NCI-H748 treated with DMSO at 0.1 percent for 48 hours (cell line): ENCODE results near the gene ALKBH5.
"Not testable (repeated sequence)": the region's sequence is repeated elsewhere in the genome, so short reads cannot be mapped to it uniquely, and the experiment has no call there.

Experiments used
- DNase-seq: peaks from one replicate; lab custom pipeline; 2025; lab: John Stamatoyannopoulos, UW

The ALKBH5 gene

DNA sequence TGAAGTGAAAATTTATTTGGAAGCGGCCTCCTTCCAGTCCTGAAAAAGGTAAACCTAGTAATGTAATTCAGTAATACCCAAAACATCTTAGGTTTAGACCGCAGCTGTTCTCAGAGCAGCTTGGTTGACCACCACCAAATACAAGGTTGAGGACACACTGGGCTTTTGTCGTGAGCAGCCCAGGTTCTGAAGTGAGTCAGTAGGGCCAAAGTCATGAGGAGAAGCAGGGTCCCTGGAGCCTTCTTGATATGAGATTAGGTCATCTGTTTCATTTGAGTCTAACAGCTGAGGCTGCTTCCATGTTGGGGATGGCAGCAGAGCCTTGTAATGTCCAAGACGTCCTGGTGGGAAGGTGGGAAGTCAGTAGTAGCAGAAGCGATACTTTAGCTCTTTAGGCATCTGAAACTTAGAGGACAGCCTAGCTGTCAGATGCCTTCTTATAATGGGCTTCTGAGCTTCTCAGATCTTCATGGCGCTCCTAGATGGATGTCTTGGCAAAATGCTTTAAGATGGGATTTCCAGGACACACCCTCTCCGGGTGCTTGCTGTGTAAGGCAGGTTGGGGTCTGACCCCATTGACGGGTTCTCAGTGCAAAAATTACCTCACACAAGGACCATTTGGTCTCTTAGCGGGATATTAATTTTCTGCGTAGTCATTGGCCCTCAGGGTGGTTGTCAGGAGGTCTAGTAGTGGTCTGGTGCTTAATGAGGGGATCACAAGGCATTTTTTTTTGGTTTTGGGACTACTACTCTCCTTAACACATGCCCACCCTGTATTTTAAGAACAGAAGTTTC lies 2.4 kb downstream of the ALKBH5 start:
- DNase-seq: no peak

GRCh38 chr17:18186627-18186982 lies 3.0 kb downstream of the ALKBH5 start:
- DNase-seq: no peak

GRCh38 chr17:18187226-18187625 lies 3.6 kb downstream of the ALKBH5 start:
- no peak for DNase-seq

- DNase-seq: no peak
Measured at GRCh38 chr17:18187821-18188761, 4.5 kb downstream of the ALKBH5 start.

GRCh38 chr17:18190628-18191235 lies 7.1 kb downstream of the ALKBH5 start:
- DNase-seq: no peak

DNA sequence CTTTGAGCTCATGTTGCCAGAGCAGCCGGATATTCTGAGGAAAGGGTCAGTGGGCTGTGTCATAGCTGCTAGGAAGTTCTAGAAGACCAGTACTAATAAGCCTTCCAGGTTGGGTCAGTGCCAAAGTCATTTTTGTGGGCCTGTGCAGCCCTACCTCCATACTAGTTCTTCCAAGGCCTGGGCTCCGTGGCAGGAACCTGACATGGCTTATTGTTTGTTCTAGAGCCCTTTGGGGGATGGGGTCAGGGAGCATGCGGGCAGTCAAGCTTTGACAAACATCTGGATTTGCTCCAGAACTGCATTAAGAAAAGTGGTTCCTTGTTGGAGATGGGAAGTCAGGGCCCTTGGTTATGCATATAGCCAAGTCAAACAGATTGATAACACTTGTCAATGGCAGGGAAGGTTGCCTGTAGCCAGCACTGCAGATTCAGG lies 7.6 kb downstream of the ALKBH5 start:
- no peak for DNase-seq

DNA sequence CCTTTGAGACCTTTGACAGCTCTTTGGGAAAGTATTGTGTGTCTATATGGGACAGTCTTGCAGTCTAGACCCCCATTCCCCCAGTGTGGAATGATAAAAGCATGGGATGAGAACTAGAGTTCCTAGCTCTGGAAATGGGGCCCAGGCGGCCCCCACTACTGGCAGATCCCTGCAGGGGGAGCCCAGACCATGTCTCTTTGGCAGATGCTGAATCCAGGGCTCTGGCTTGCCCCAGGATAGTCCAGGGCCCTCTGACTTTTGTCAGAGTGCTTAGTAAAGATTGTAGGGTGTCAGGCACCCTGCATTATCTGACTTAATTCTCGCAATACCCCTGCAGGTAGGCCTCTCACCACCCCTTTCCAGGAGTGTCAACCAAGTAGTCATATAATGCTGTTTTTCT lies 8.3 kb downstream of the ALKBH5 start:
- DNase-seq: no peak

GRCh38 chr17:18194394-18194793 lies 10.8 kb downstream of the ALKBH5 start:
- DNase-seq: no peak

DNA sequence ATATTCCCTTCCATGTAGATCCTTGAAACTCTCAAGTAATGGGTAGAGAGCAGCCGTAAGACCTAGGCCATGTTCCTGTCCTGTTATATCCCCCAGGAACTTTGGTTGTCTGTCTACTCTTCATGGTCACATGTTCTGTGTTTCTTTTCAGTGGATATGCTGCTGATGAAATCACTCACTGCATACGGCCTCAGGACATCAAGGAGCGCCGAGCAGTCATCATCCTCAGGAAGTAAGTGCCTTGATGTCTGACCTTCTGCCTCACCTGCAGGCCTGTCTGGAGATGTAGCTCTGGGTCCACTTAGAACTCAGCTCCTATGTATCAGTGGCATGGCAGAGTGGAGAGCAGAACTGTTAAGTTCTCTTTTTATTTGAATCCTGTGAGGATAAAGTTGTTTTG lies 11.2 kb downstream of the ALKBH5 start:
- DNase-seq: no peak

DNA sequence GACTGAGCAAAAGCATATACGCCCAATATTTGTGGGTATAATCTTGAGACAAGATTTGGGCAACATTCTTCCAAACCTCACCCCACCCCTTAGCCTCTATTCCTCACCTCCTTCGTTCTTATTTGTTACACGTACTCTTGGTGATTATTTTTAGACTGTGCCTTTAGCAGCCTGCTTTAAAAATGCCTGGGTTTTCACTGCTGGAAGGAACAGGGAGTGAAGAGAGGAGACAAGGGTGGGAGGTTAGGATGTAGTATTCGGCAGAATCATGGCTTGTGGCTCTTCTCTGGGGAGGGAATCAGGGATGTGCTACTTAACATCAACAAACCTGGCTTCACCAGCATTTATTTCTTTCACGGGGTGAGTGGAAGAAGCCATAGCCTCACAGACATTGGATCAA lies 11.6 kb downstream of the ALKBH5 start:
- DNase-seq: no peak

DNA sequence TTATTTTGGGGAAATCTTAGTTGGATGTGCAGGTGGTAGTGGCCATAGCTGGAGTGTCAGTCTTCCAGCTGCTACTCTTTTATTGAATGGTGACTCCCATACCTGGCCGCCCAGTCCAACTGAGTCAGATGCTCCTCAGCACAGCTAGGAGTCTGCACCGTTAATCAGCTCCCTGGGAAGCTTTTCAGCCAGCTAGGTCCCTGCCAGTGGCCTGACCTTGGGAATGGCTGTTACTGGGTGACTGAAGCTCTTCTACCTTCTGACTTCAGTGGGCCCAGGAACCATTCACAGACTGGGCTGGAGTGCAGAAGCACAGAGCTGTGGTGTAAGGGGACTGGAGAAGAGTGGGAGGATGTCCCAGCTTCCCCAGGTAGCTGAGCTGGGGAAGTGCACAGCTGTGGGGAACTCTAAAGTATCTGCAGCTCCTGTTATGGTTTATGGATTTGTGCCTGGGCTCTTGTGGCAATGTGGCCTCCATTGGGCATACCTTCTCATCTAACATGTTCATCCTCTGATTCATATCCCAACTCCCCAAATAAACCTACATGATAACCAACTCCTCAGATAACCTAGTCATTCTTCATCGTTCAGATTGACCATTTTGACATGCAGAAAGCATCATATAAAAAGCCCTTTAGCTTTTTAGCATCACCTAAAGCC lies 14.0 kb downstream of the ALKBH5 start:
- DNase-seq: no peak

GRCh38 chr17:18198530-18198929 lies 14.9 kb downstream of the ALKBH5 start:
- DNase-seq: no peak

- no peak for DNase-seq
Measured at GRCh38 chr17:18201108-18201507, 17.5 kb downstream of the ALKBH5 start.

GRCh38 chr17:18203308-18203707 lies 19.7 kb downstream of the ALKBH5 start:
- no peak for DNase-seq

DNA sequence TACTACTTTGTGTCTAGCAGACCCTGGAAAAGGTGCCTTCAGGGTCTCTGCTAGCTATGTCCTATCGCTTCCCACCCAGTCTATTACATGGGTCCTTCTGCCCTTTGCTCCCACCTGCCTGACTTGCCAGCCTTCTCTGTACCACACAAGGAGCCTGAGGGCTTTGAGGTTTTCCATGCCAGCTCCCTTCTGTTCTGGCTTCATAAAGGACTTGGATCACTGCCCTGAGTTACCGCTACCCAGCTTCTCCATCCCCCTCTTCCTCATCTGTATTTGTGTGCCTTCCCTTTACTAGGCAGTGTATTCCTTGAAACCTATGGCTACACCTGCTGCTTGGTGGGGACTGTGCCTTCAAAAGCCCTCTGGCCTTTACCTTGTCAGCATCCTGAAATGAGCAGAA lies 22.2 kb downstream of the ALKBH5 start:
- no peak for DNase-seq

GRCh38 chr17:18206962-18207361 lies 23.3 kb downstream of the ALKBH5 start:
- no peak for DNase-seq

DNA sequence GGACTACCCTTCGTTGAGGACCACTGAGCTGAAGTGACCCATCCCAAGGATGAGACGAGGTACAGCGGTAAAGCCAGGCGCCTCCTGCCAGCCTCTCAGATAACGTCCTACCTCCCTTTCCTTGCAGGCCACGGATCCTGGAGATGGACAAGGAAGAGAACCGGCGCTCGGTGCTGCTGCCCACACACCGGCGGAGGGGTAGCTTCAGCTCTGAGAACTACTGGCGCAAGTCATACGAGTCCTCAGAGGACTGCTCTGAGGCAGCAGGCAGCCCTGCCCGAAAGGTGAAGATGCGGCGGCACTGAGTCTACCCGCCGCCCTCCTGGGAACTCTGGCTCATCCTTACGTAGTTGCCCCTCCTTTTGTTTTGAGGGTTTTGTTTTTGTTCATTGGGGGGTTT lies 24.5 kb downstream of the ALKBH5 start:
- DNase-seq: no peak

- no peak for DNase-seq
Measured at GRCh38 chr17:18213666-18214270, 30.1 kb downstream of the ALKBH5 start.

GRCh38 chr17:18216906-18217305 lies 33.3 kb downstream of the ALKBH5 start:
- not testable (repeated sequence) for DNase-seq

- DNase-seq: peak; percentile 56
Measured at GRCh38 chr17:18217412-18218015, 33.9 kb downstream of the ALKBH5 start.

DNA sequence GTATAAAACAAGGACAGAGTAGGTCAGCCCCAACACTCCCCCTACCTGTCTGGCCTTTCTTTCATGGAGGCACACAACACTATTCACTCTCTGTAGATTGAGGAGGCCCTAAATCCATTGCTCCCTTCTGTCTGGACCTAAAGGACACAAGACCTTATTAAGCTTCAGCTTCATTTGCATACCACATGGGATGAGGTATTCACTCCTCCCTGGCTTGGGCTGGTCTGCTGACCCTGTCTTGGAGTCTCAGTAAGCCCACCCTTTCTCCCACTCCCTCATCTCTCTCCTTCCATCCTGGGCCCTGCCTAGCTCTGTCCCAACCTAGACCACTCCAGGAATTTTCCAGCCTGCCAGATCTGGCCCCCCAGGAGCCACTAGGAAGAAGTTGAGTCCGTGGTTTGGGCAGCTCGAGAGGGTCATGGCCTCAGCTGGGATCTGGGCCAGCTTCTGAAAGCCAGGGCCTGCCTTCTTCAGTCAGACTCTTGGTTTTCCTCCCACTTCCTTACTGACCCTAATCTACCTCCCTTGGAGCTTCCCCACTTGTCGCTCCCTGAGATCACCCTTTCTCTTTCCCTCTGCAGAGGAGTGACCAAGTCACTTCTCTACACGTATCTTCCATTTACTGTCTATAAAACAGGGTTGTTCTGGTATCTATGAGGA lies 35.3 kb downstream of the ALKBH5 start:
- DNase-seq: no peak
